Thoracic aorta (tissue), 2 donors: Measurements from ENCODE around the gene CHAF1B. TPM values are rescaled to one million over a fixed set of nuclear protein-coding genes. Genes with fewer than 3 reads are reported as not detected.
A peak's percentile ranks its signal among the peaks of the same experiment; 100 is the strongest.

Experiments used
- ATAC-seq: fragments of 150-250 bp; one replicate; pipeline ENCODE4 v1.8.0; 2017; ENCODE audit warnings: low read depth; ENCODE audit not compliant: insufficient number of reproducible peaks, low FRiP score
- DNase-seq: peaks from one replicate; pipeline ENCODE4 v3.0.0-alpha.2; 2020; ENCODE audit warnings: low spot score
- H3K27ac ChIP-seq, 2 donors: fragments of 200-600 bp; sonication (generic); 1 replicate in 1 of 2; 2 replicates in 1 of 2; pipeline ENCODE4 v1.5.1; 2016; ENCODE audit warnings: mild to moderate bottlenecking in 2 of 2, moderate library complexity in 2 of 2
- H3K27me3 ChIP-seq: fragments of 200-600 bp; sonication (generic); replicated peaks from 2 replicates; pipeline ENCODE4 v1.6.0; 2016; ENCODE audit warnings: mild to moderate bottlenecking; ENCODE audit not compliant: insufficient read depth
- H3K36me3 ChIP-seq: fragments of 200-600 bp; sonication (generic); one replicate; pipeline ENCODE4 v1.5.1; 2016
- H3K4me1 ChIP-seq, 2 donors: fragments of 200-600 bp; sonication (generic); 1 replicate in 1 of 2; 2 replicates in 1 of 2; pipeline versions ENCODE4 v1.5.1 to v1.6.0; 2016; ENCODE audit warnings: low read depth in 2 of 2, mild to moderate bottlenecking in 1 of 2; ENCODE audit not compliant: control insufficient read depth in 1 of 2
- H3K4me3 ChIP-seq: fragments of 200-600 bp; sonication (generic); 2 replicates; pipeline ENCODE4 v1.5.1; 2016; ENCODE audit warnings: mild to moderate bottlenecking
- H3K9me3 ChIP-seq: fragments of 200-600 bp; sonication (generic); 2 replicates; pipeline ENCODE4 v1.5.1; 2016
- CTCF ChIP-seq: fragments of 200-600 bp; sonication (generic); IDR thresholded peaks from one replicate; pipeline ENCODE4 v1.5.1; 2019; ENCODE audit warnings: antibody characterized with exemption
- total RNA-seq, 2 donors: library from RNA; depleted of rRNA; stranded (reverse); fragments of >200 nt; gene quantifications; one replicate each; pipeline versions ENCODE4 v1.1.0 to v1.2.3, GENCODE V29; 2016

The CHAF1B gene
- total RNA-seq, 2 donors from 2014 or later = 0.35 to 1.2 TPM

- H3K27ac ChIP-seq = peak overlapping the region in 1 of 2 donors; percentile 1
- no peaks in the 10 kb centered on the region for H3K9me3 ChIP-seq
- H3K4me3 ChIP-seq = no peak overlapping the region
- no peaks in the 10 kb centered on the region for H3K36me3 ChIP-seq
- no peak for DNase-seq
- ATAC-seq = no peak
- peaks cover 6 to 15% of the 10 kb centered on the region in 2 donors for H3K4me1 ChIP-seq
- TF ChIP-seq CTCF = no peak
- H3K27me3 ChIP-seq = no peaks in the 10 kb centered on the region
Observed at GRCh38 chr21:36454093-36454531, 68.9 kb downstream of the CHAF1B start.

DNA sequence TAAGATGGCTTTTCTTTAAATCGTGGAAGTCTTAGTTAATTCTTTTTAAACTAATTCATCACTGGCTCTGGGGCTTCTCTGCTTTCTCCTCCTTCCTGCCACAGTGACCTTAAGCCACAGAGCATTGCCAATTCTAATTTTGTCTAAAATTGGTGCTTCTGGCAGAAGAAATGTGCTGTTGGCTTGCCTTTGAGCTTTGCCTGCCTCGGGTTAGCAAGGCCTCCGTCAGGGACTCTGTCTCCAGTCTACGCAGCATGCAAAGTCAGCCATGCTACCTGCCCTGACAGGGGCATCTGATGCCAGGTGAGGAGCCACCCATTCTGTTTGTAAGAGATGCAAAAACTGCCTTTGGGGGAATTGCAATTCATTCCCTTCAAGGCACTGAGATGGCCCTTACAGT, 69.5 kb downstream of the CHAF1B start:
- Histone ChIP-seq H3K4me3 (no peak overlapping the region), H3K9me3 (no peaks in the 10 kb centered on the region), H3K36me3 (no peaks in the 10 kb centered on the region), H3K27ac (peak overlapping the region in 1 of 2 donors; percentile 1), H3K4me1 (peaks cover 6 to 15% of the 10 kb centered on the region in 2 donors), H3K27me3 (no peaks in the 10 kb centered on the region)
- DNase-seq (no peak), ATAC-seq (no peak)
- TF ChIP-seq CTCF = no peak

- ATAC-seq = no peak
- H3K4me1 ChIP-seq = peaks cover 6 to 15% of the 10 kb centered on the region in 2 donors
- no peak overlapping the region for H3K4me3 ChIP-seq
- no peak overlapping the region for H3K27ac ChIP-seq
- no peaks in the 10 kb centered on the region for H3K27me3 ChIP-seq
- H3K36me3 ChIP-seq = no peaks in the 10 kb centered on the region
- TF ChIP-seq CTCF = no peak
- no peak for DNase-seq
- H3K9me3 ChIP-seq = no peaks in the 10 kb centered on the region
Observed at GRCh38 chr21:36456729-36457414, 71.7 kb downstream of the CHAF1B start.

GRCh38 chr21:36459098-36459497, 73.9 kb downstream of the CHAF1B start:
- no peaks in the 10 kb centered on the region for H3K27me3 ChIP-seq
- H3K4me3 ChIP-seq = no peak overlapping the region
- DNase-seq = no peak
- TF ChIP-seq CTCF = no peak
- no peaks in the 10 kb centered on the region for H3K36me3 ChIP-seq
- H3K9me3 ChIP-seq = no peaks in the 10 kb centered on the region
- peaks cover 5 to 13% of the 10 kb centered on the region in 2 donors for H3K4me1 ChIP-seq
- no peak for ATAC-seq
- no peak overlapping the region for H3K27ac ChIP-seq

DNA sequence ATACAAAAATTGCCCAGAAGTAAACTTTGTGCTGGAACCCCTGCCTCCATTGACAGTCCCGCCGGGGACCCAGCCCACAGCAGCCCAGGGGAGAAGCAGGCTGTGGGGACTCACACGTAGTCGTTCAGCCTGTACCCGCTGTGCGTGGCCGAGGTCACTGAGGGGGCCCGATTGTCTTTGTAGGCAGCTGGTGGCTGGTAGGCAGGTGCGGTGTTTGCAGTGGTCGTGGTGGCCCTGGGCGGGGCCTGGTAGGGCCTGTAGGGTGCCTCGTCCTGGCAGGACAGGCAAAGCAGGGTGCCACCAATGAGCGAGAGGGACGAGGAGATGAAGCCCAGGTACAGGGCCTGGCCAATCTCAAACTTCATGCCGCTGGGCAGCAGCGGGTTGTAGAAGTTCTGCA, 75.7 kb downstream of the CHAF1B start:
- H3K27me3 ChIP-seq = no peaks in the 10 kb centered on the region
- no peak for ATAC-seq

More for the DNA sequence above, 75.7 kb downstream of the CHAF1B start:
- Histone ChIP-seq H3K9me3 (no peaks in the 10 kb centered on the region), H3K4me3 (no peak overlapping the region), H3K27ac (no peak overlapping the region), H3K4me1 (no peaks in the 10 kb centered on the region), H3K36me3 (no peaks in the 10 kb centered on the region)
- TF ChIP-seq CTCF = no peak
- DNase-seq = no peak
